Pancreas (tissue), 10 donors: ENCODE results near the gene HMCN1. TPM values are rescaled to one million over a fixed set of nuclear protein-coding genes. Genes with fewer than 3 reads are reported as not detected.

Source experiments
- ATAC-seq, 4 donors: fragments of 200-7000 bp; cut with Tn5 transposase; one replicate each; pipeline versions ENCODE4 v1.8.0 to v1.9.1; 2020; ENCODE audit warnings: mild to moderate bottlenecking in 4 of 4, moderate library complexity in 4 of 4
- DNase-seq, 6 donors: peaks; one replicate each; pipeline ENCODE4 v3.0.0-alpha.2; 2020
- FAIRE-seq: peaks from 2 replicates; lab custom pipeline; 2012; peaks lifted over from hg19 to GRCh38; lab: Jason Lieb, UNC
- H3K27ac ChIP-seq, 4 donors: fragments of 200-600 bp; sonication (generic); 1 replicate in 3 of 4; 2 replicates in 1 of 4; pipeline versions ENCODE4 v1.5.0 to v1.8.0; 2020
- H3K27me3 ChIP-seq, 4 donors: fragments of 200-600 bp; one replicate each; pipeline ENCODE4 v1.8.0; 2021
- H3K36me3 ChIP-seq, 3 donors: fragments of 200-600 bp; sonication (generic) in 1 of 3; one replicate each; pipeline versions ENCODE4 v1.5.0 to v1.8.0; 2020 to 2021
- H3K4me1 ChIP-seq, 3 donors: fragments of 200-600 bp; one replicate each; pipeline ENCODE4 v1.8.0; 2021
- H3K4me3 ChIP-seq, 4 donors: fragments of 200-600 bp; sonication (generic) in 2 of 4; one replicate each; pipeline versions ENCODE4 v1.5.0 to v1.8.0; 2020 to 2021
- H3K9me3 ChIP-seq, 4 donors: fragments of 200-600 bp; one replicate each; pipeline ENCODE4 v1.8.0; 2021
- CTCF ChIP-seq, 4 donors: fragments of 200-600 bp; sonication (generic) in 3 of 4; IDR thresholded peaks; one replicate each; pipeline versions ENCODE4 v1.5.0 to v1.8.0; 2021; ENCODE audit warnings: antibody characterized with exemption in 4 of 4
- WGBS, 2 donors: extraction: QIAGEN DNeasy Blood & Tissue Kit; methylation state at CpG; one replicate each; pipeline ENCODE4 v1.1.7; 2013; 5-methylcytosine and 5-hydroxymethylcytosine counted together
- intact Hi-C, 3 donors: fragments of 100-400 bp; cut with DNase I; formaldehyde crosslinking; loops; one replicate each; pipeline versions ENCODE4 v1.11.1 to v1.14.2; 2022
- polyA plus RNA-seq, 2 donors: library from polyadenylated mRNA; stranded (reverse); fragments of 200-250 nt; gene quantifications; one replicate each; pipeline ENCODE4 v1.2.3, GENCODE V29; 2013
- total RNA-seq, 6 donors: library from RNA; stranded (reverse); fragmentation: NEBNext Ultra II Directional in 4 of 6; extraction: Animal tissue kit (Norgen Biotek cat#: 25700) in 4 of 6; gene quantifications; one replicate each; pipeline versions ENCODE4 v1.2.1 to v1.2.4, GENCODE V29; 2021 to 2023
- donor health status: healthy with polysubstance abuse.
- donor health status: DM: no; HTN: no; CAD: no; lungs with moderate emphysema.
- donor health status: DM: no; HTN: no; CAD: no.
- donor health status: control.
- donor health status: control.
- donor health status: Bipolar disorder and iron deficiency.
- donor health status: DM: yes; HTN: yes; CAD: no.
- donor health status: DM: no; HTN: no; CAD: no.
- donor health status: DM: no; HTN: no; CAD: no.
- donor health status: DM: yes; HTN: yes; CAD: no.

The HMCN1 gene
- total and polyA plus RNA-seq, 8 donors, result 0.19 to 4.8 (median 0.60) TPM

GRCh38 chr1:185895208-185895900 is 161.2 kb downstream of the HMCN1 start:
- Histone ChIP-seq H3K4me3 (no peak overlapping the region), H3K27me3 (no peaks in the 10 kb centered on the region), H3K27ac (no peak overlapping the region), H3K4me1 (no peaks in the 10 kb centered on the region), H3K9me3 (no peaks in the 10 kb centered on the region), H3K36me3 (no peaks in the 10 kb centered on the region)
- ATAC-seq (no peak), DNase-seq (no peak), FAIRE-seq (no peak)
- WGBS, 2 donors, result 75 to 91% methylated on average over 1 of the region's 1 CpG
- no peak for TF ChIP-seq CTCF (IDR thresholded peaks at IDR 0.05)
- intact Hi-C loops, result no loop called here

DNA sequence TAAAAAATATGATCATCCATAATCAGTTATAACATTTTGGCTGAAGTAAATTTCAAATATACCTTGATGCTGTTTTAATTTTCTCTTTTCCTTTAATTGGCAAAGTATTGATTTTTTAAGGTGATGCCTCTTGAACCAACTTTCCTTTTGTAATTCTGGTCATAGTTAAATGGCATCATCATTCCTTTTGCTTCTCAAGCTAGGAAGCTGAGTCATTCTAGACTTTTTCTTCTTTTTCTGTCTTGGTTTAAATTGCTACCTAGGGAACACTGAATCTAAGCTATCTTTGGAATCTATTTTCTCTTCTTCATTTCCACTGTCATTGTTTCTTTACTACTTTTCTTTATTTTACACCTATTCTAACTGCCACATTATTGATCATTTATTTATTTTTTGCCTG is 162.7 kb downstream of the HMCN1 start:
- Histone ChIP-seq H3K9me3 (no peaks in the 10 kb centered on the region), H3K4me3 (no peak overlapping the region), H3K4me1 (no peaks in the 10 kb centered on the region), H3K27me3 (no peaks in the 10 kb centered on the region), H3K27ac (no peak overlapping the region), H3K36me3 (no peaks in the 10 kb centered on the region)
- intact Hi-C loops, result no loop called here
- ATAC-seq (no peak), DNase-seq (no peak), FAIRE-seq (no peak)
- no peak for TF ChIP-seq CTCF (IDR thresholded peaks at IDR 0.05)

DNA sequence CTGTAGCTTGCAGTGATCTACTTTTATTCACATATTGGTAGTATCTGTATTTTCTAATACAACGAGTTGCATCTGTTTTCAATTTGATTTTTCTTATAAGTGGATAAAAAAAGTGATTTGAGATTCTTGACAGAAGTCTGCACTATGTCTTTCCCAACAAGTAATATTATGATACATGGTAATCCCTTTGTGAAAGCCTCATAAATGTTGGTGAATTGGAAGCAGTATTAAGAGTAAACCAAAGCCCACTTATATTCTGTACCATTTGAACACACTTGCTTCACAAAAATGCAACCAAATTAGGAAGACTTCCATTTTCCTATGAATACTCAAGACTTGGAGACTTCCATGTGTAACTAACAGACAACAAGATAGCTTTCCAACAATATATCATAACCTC is 172.0 kb downstream of the HMCN1 start:
- Histone ChIP-seq H3K9me3 (peaks cover 0 to 2% (median 0%) of the 10 kb centered on the region in 4 donors), H3K27ac (no peak overlapping the region), H3K4me3 (no peak overlapping the region), H3K36me3 (no peaks in the 10 kb centered on the region), H3K27me3 (no peaks in the 10 kb centered on the region), H3K4me1 (no peaks in the 10 kb centered on the region)
- 54 to 70% methylated on average over 1 of the region's 1 CpG for WGBS, 2 donors
- ATAC-seq (no peak), DNase-seq (no peak), FAIRE-seq (no peak)
- TF ChIP-seq CTCF (IDR thresholded peaks at IDR 0.05), result no peak
- intact Hi-C loops, result no loop called here

- intact Hi-C loops, result no loop called here
- Histone ChIP-seq H3K27ac (no peak overlapping the region), H3K4me3 (no peak overlapping the region), H3K4me1 (no peaks in the 10 kb centered on the region), H3K36me3 (no peaks in the 10 kb centered on the region), H3K27me3 (no peaks in the 10 kb centered on the region), H3K9me3 (peaks cover 0 to 2% (median 0%) of the 10 kb centered on the region in 4 donors)
- no peak for DNase-seq
- no peak for ATAC-seq
- TF ChIP-seq CTCF (IDR thresholded peaks at IDR 0.05), result no peak
- WGBS, 2 donors, result 54 to 69% methylated on average over 2 of the region's 2 CpGs
- FAIRE-seq, result no peak
Measured at GRCh38 chr1:185907246-185907645, 173.1 kb downstream of the HMCN1 start.

DNA sequence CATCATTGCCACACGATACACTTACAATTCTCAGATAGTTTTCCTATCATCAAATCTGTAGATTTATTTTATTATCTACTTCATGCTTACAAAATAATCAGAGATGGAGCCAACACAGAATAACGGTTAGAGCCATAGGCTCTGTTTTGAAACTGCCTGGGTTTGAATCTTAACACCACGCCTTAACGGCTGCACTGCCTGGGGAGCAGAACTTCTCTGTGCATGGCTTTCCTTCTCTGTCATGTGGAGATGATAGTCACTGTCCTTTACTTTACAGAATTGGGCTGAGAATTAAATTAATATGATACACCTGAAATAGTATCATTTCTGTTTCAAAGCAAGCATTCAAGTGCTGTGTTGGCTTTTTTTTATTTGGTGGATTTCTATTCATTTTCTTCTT is 177.8 kb downstream of the HMCN1 start:
- H3K36me3 ChIP-seq, result no peaks in the 10 kb centered on the region
- FAIRE-seq, result no peak
- no peaks in the 10 kb centered on the region for H3K27me3 ChIP-seq
- DNase-seq, result no peak
- no peak overlapping the region for H3K27ac ChIP-seq
- H3K4me1 ChIP-seq, result no peaks in the 10 kb centered on the region
- TF ChIP-seq CTCF (IDR thresholded peaks at IDR 0.05), result no peak
- peaks cover 0 to 2% (median 0%) of the 10 kb centered on the region in 4 donors for H3K9me3 ChIP-seq
- intact Hi-C loops, result no loop called here
- ATAC-seq, result no peak
- no peak overlapping the region for H3K4me3 ChIP-seq
- 83 to 88% methylated on average over 4 of the region's 4 CpGs for WGBS, 2 donors
